IMR-90 (cell line): ENCODE measurements around the gene IFI35. TPM values are rescaled to one million over a fixed set of nuclear protein-coding genes. Genes with fewer than 3 reads are reported as not detected.
A peak's percentile ranks its signal among the peaks of the same experiment; 100 is the strongest.

Experiments used
- ATAC-seq: fragments of 200-7000 bp; cut with Tn5 transposase; 2 replicates; pipeline ENCODE4 v1.9.1; 2020; ENCODE audit warnings: low read depth, mild to moderate bottlenecking, moderate library complexity
- BruUV-seq: library from RNA; stranded (reverse); fragments of 400-500 nt; replicated peaks from 2 replicates; lab custom pipeline; 2021; lab: Mats Ljungman, UMichigan
- CTCF ChIA-PET: fragments of 300-600 bp; formaldehyde crosslinking; extraction: SDS; loops from one replicate; lab custom pipeline; 2021; ENCODE audit warnings: antibody characterized with exemption; lab: Yijun Ruan, JAX
- POLR2A ChIA-PET: fragments of 300-600 bp; sonication (Branson Sonifier 250); formaldehyde crosslinking; loops from one replicate; lab custom pipeline; 2022; ENCODE audit warnings: antibody characterized with exemption; ENCODE audit not compliant: unreplicated experiment; lab: Charles Lee
- DNase-seq: peaks from one replicate; pipeline ENCODE4 v3.0.0; 2013
- H2AFZ ChIP-seq: replicated peaks from 2 replicates; pipeline ENCODE3; 2013; ENCODE audit warnings: low read length, mild to moderate bottlenecking; ENCODE audit not compliant: poor library complexity
- H2AK5ac ChIP-seq: 2 replicates; pipeline ENCODE4 v1.6.1; 2013; ENCODE audit warnings: low read depth, low read length, inconsistent platforms
- H2AK9ac ChIP-seq: replicated peaks from 2 replicates; pipeline ENCODE3; 2013; ENCODE audit warnings: mild to moderate bottlenecking, low read depth, low read length, moderate library complexity; ENCODE audit not compliant: poor library complexity
- H2BK120ac ChIP-seq: 2 replicates; pipeline ENCODE4 v1.6.1; 2013; ENCODE audit warnings: low read depth, low read length, inconsistent platforms
- H2BK15ac ChIP-seq: 3 replicates; pipeline ENCODE4 v1.6.1; 2013; ENCODE audit warnings: low read depth, low read length, inconsistent platforms
- H2BK20ac ChIP-seq: 2 replicates; pipeline ENCODE4 v1.6.1; 2013; ENCODE audit warnings: low read depth, mild to moderate bottlenecking, inconsistent platforms, low read length, moderate library complexity
- H2BK5ac ChIP-seq: 2 replicates; pipeline ENCODE4 v1.6.1; 2013; ENCODE audit warnings: mild to moderate bottlenecking, low read depth, low read length, inconsistent platforms; ENCODE audit not compliant: poor library complexity, severe bottlenecking
- H3K14ac ChIP-seq: replicated peaks from 2 replicates; pipeline ENCODE4 v1.6.1; 2013; ENCODE audit warnings: low read depth, low read length, inconsistent platforms
- H3K18ac ChIP-seq: 2 replicates; pipeline ENCODE4 v1.6.1; 2013; ENCODE audit warnings: low read depth, low read length, control low read depth
- H3K23ac ChIP-seq: 2 replicates; pipeline ENCODE4 v1.6.1; 2013; ENCODE audit warnings: low read depth, low read length, inconsistent platforms
- H3K27ac ChIP-seq: 2 replicates; pipeline ENCODE4 v1.5.1; 2013; ENCODE audit warnings: mild to moderate bottlenecking, control low read depth, low read length; ENCODE audit not compliant: insufficient read depth
- H3K27me3 ChIP-seq: 2 replicates; pipeline ENCODE4 v1.6.1; 2013; ENCODE audit warnings: low read length; ENCODE audit not compliant: control insufficient read depth, insufficient read depth
- H3K36me3 ChIP-seq: 2 replicates; pipeline ENCODE4 v1.6.1; 2013; ENCODE audit warnings: low read length, mixed read lengths; ENCODE audit not compliant: control insufficient read depth, insufficient read depth
- H3K4ac ChIP-seq: 2 replicates; pipeline ENCODE4 v1.6.1; 2013; ENCODE audit warnings: low read depth, low read length, inconsistent platforms
- H3K4me1 ChIP-seq: 2 replicates; pipeline ENCODE4 v1.6.1; 2013; ENCODE audit warnings: low read length, mixed read lengths; ENCODE audit not compliant: control insufficient read depth, insufficient read depth
- H3K4me2 ChIP-seq: 2 replicates; pipeline ENCODE4 v1.6.1; 2013; ENCODE audit warnings: low read depth, mild to moderate bottlenecking, control low read depth, low read length, moderate library complexity
- H3K4me3 ChIP-seq: 2 replicates; pipeline ENCODE4 v1.5.1; 2013; ENCODE audit warnings: low read depth, mild to moderate bottlenecking, control low read depth, low read length, moderate library complexity; ENCODE audit not compliant: insufficient read depth
- H3K56ac ChIP-seq: 2 replicates; pipeline ENCODE4 v1.6.1; 2013; ENCODE audit warnings: low read length, inconsistent platforms; ENCODE audit not compliant: insufficient read depth; ENCODE audit errors: extremely low read depth
- H3K79me1 ChIP-seq, 2 experiments: 2 replicates each; pipeline ENCODE4 v1.6.1; 2013; ENCODE audit warnings: low read length in 2 of 2, inconsistent platforms in 1 of 2, low read depth in 1 of 2
- H3K9ac ChIP-seq: 2 replicates; pipeline ENCODE4 v1.6.1; 2013; ENCODE audit warnings: low read depth, low read length, control low read depth
- H3K9me1 ChIP-seq: 2 replicates; pipeline ENCODE4 v1.6.1; 2013; ENCODE audit warnings: low read length, inconsistent platforms; ENCODE audit not compliant: insufficient read depth
- H3K9me3 ChIP-seq: 2 replicates; pipeline ENCODE4 v1.6.1; 2013; ENCODE audit warnings: low read length; ENCODE audit not compliant: control insufficient read depth, insufficient read depth
- H4K20me1 ChIP-seq: 2 replicates; pipeline ENCODE4 v1.6.1; 2013; ENCODE audit warnings: low read length, inconsistent platforms; ENCODE audit not compliant: insufficient read depth
- H4K5ac ChIP-seq: 2 replicates; pipeline ENCODE4 v1.6.1; 2013; ENCODE audit warnings: mild to moderate bottlenecking, low read depth, low read length, control low read depth
- H4K8ac ChIP-seq, 2 experiments: 2 replicates each; pipeline ENCODE4 v1.6.1; 2013; ENCODE audit warnings: low read depth in 2 of 2, low read length in 2 of 2, control low read depth in 1 of 2, inconsistent platforms in 1 of 2
- H4K91ac ChIP-seq: 2 replicates; pipeline ENCODE4 v1.6.1; 2013; ENCODE audit warnings: low read depth, low read length, inconsistent platforms; ENCODE audit not compliant: insufficient read depth
- BHLHE40 ChIP-seq: fragments of 150-350 bp; IDR thresholded peaks from 2 replicates; pipeline ENCODE4 v1.6.1; 2016; ENCODE audit warnings: mild to moderate bottlenecking, low read depth, low read length
- CEBPB ChIP-seq: IDR thresholded peaks from 2 replicates; pipeline ENCODE4 v1.6.1; 2012; ENCODE audit warnings: low read depth, low read length, improper control_type of control experiment
- CHD1 ChIP-seq: IDR thresholded peaks from 2 replicates; pipeline ENCODE4 v1.6.1; 2012; ENCODE audit warnings: low read depth, low read length, improper control_type of control experiment
- MAFK ChIP-seq: IDR thresholded peaks from 2 replicates; pipeline ENCODE4 v1.6.1; 2012; ENCODE audit warnings: low read depth, low read length, improper control_type of control experiment
- NFE2L2 ChIP-seq: fragments of 150-350 bp; IDR thresholded peaks from 2 replicates; pipeline ENCODE4 v1.6.1; 2016; ENCODE audit warnings: low read depth, mild to moderate bottlenecking, low read length
- POLR2A ChIP-seq: IDR thresholded peaks from 2 replicates; pipeline ENCODE4 v1.6.1; 2012; ENCODE audit warnings: mild to moderate bottlenecking, low read depth, low read length
- RAD21 ChIP-seq: IDR thresholded peaks from 2 replicates; pipeline ENCODE4 v1.6.1; 2012; ENCODE audit warnings: low read length, improper control_type of control experiment
- SMC3 ChIP-seq: fragments of 150-350 bp; IDR thresholded peaks from 2 replicates; pipeline ENCODE4 v1.6.1; 2016; ENCODE audit warnings: low read depth, mild to moderate bottlenecking, antibody characterized with exemption, low read length, moderate library complexity
- WGBS, 2 experiments: methylation state at CpG; one replicate each; pipeline versions ENCODE4 v1.1.5 to v1.1.7; 2013; ENCODE audit warnings: missing lambda C conversion rate in 2 of 2; ENCODE audit not compliant: insufficient read length in 1 of 2; ENCODE audit errors: extremely low coverage in 2 of 2; 5-methylcytosine and 5-hydroxymethylcytosine counted together
- dilution Hi-C: fragments of 300-500 bp; cut with HindIII; formaldehyde crosslinking; loops from one replicate; pipeline ENCODE4 v1.14.3; 2018; ENCODE audit warnings: low sequenced_read_pairs; ENCODE audit not compliant: unreplicated experiment
- in situ Hi-C: fragments of 300-500 bp; cut with MboI; formaldehyde crosslinking; loops from 3 replicates; pipeline ENCODE4 v1.14.3; 2019; ENCODE audit warnings: low sequenced_read_pairs, inconsistent platforms, mixed read lengths
- intact Hi-C: fragments of 100-400 bp; cut with micrococcal nuclease; formaldehyde crosslinking; loops from 2 replicates; pipeline ENCODE4 v1.10.0; 2022
- polyA plus RNA-seq, 3 experiments: library from polyadenylated mRNA; depleted of rRNA; stranded (reverse); fragments of >200 nt; gene quantifications; 2 replicates each; pipeline ENCODE4 v1.2.3, GENCODE V29; 2012; ENCODE audit warnings: low replicate concordance in 1 of 3
- total RNA-seq: library from RNA; depleted of rRNA; stranded (reverse); fragments of >200 nt; gene quantifications from 2 replicates; pipeline ENCODE4 v1.2.3, GENCODE V29; 2012

The IFI35 gene
- total and polyA plus RNA-seq, 2 of the 4 experiments (the other 2 are of a cell fraction): 15.8 to 17.0 TPM

GRCh38 chr17:43014649-43015542 lies 8.3 kb downstream of the IFI35 start:
- no peaks in the 10 kb centered on the region for H3K27me3 ChIP-seq
- no peak overlapping the region for H4K91ac ChIP-seq
- POLR2A ChIA-PET: no interaction called here
- H4K5ac ChIP-seq: no peak overlapping the region
- no peak overlapping the region for H2BK20ac ChIP-seq
- no peak overlapping the region for H2AK5ac ChIP-seq
- dilution Hi-C loops: no loop called here
- no peak overlapping the region for H4K8ac ChIP-seq
- in situ Hi-C loops: no loop called here
- no peak overlapping the region for H3K18ac ChIP-seq
- H3K23ac ChIP-seq: no peak overlapping the region
- no peak overlapping the region for H2BK5ac ChIP-seq
- H3K4me2 ChIP-seq: no peak overlapping the region
- ATAC-seq (no peak), DNase-seq (no peak)
- H3K79me1 ChIP-seq: peaks cover 11 to 46% of the 10 kb centered on the region in 2 experiments; a peak in 2 of 4 replicates
- no peak overlapping the region for H3K9ac ChIP-seq
- intact Hi-C loops: no loop called here
- H2BK120ac ChIP-seq: no peak overlapping the region
- WGBS, 2 experiments: no CpG with 5 or more reads among the region's 8 CpGs
- no peak overlapping the region for H3K27ac ChIP-seq
- H3K4me3 ChIP-seq: no peak overlapping the region
- TF ChIP-seq MAFK (no peak), POLR2A (no peak), BHLHE40 (no peak), NFE2L2 (no peak), SMC3 (no peak), CHD1 (no peak), CEBPB (no peak), RAD21 (no peak)
- TSS peak; percentile 93 for BruUV-seq
- CTCF ChIA-PET: no interaction called here
- peaks cover 32% of the 10 kb centered on the region; the same call in 1 of the 2 replicates for H4K20me1 ChIP-seq
- H2AFZ ChIP-seq: no peak overlapping the region
- no peak overlapping the region for H3K56ac ChIP-seq
- no peak overlapping the region for H3K14ac ChIP-seq
- peaks cover 26% of the 10 kb centered on the region for H3K9me1 ChIP-seq
- peak overlapping the region; percentile 19 for H2AK9ac ChIP-seq
- H3K9me3 ChIP-seq: no peaks in the 10 kb centered on the region
- peaks cover 7% of the 10 kb centered on the region for H3K4me1 ChIP-seq
- no peak overlapping the region for H3K4ac ChIP-seq
- H2BK15ac ChIP-seq: no peak overlapping the region
- peaks cover 54% of the 10 kb centered on the region for H3K36me3 ChIP-seq
